Fibroblast of villous mesenchyme (primary cell): Measurements from ENCODE around the gene AGPAT4. TPM values are rescaled to one million over a fixed set of nuclear protein-coding genes. Genes with fewer than 3 reads are reported as not detected.

ENCODE experiments used
- DNase-seq: peaks from one replicate; pipeline ENCODE4 v3.0.0-alpha.2; 2010; ENCODE audit warnings: low read depth
- H3K4me3 ChIP-seq: 2 replicates; pipeline ENCODE4 v1.5.1; 2011; ENCODE audit warnings: low read depth, mild to moderate bottlenecking, low read length
- CTCF ChIP-seq: IDR thresholded peaks from 2 replicates; pipeline ENCODE4 v1.5.1; 2012; ENCODE audit warnings: low read depth, mild to moderate bottlenecking, low read length; ENCODE audit not compliant: insufficient read depth
- total RNA-seq: library from RNA; depleted of rRNA; stranded (reverse); fragments of >200 nt; gene quantifications from 2 replicates; pipeline ENCODE4 v1.2.3, GENCODE V29; 2012

The AGPAT4 gene
- total RNA-seq, 1 donor, result 11.2 TPM

GRCh38 chr6:161308075-161308655, 34.3 kb upstream of the AGPAT4 start:
- DNase-seq, result no peak
- H3K4me3 ChIP-seq, result no peak overlapping the region
- TF ChIP-seq CTCF, result no peak

GRCh38 chr6:161305860-161306259, 32.0 kb upstream of the AGPAT4 start:
- TF ChIP-seq CTCF, result no peak

GRCh38 chr6:161303628-161304340, 29.9 kb upstream of the AGPAT4 start:
- no peak for TF ChIP-seq CTCF
- no peak for DNase-seq
- no peak overlapping the region for H3K4me3 ChIP-seq

More at GRCh38 chr6:161305860-161306259, 32.0 kb upstream of the AGPAT4 start:
- no peak overlapping the region for H3K4me3 ChIP-seq
- DNase-seq, result no peak

- H3K4me3 ChIP-seq, result no peak overlapping the region
- no peak for DNase-seq
- TF ChIP-seq CTCF, result no peak
These were observed 29.1 kb upstream of the AGPAT4 start for GRCh38 chr6:161302949-161303348.

DNA sequence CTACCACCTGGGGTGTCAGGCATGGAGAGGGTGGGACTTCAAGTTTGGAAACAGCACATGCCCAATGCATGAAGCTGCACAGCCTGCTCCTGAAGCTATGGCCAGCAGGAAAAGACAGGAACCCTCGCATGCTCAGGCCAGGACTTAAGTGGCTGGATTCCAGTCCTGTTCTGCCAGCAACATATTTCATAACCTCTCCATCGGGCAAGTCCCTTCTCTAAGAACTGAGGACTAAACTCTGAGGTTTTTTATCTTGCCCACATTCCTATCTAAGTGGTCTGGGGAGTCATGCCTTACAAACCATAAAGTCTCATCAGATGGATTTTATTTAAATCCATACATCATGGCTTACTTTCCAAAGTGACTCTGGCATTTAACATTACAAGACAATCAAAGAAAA, 27.5 kb upstream of the AGPAT4 start:
- peak; percentile 93 for DNase-seq
- no peak overlapping the region for H3K4me3 ChIP-seq
- TF ChIP-seq CTCF, result no peak

DNA sequence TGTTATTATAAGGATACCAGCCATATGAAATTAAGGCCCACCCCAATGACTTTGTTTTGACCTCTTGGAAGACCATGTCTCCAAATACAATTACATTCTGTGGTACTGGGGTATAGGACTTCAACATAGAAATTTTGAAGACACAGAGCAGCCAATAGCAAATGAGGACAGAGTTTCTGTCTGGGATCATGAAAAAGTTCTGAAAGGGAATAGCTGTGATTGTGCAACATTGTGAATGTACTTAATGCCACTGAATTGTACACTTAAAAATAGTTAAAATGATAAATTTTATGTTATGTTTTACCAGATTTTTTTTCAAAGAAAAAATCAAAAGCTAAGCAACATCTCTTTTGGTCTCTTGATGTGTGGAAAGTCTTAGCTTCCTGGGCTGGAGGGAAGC, 27.0 kb upstream of the AGPAT4 start:
- H3K4me3 ChIP-seq, result no peak overlapping the region
- DNase-seq, result peak; percentile 30
- no peak for TF ChIP-seq CTCF
